Fibroblast of lung (primary cell): ENCODE results near the gene DHPS. TPM values are rescaled to one million over a fixed set of nuclear protein-coding genes. Genes with fewer than 3 reads are reported as not detected.

Source experiments
- DNase-seq, 2 donors: peaks; one replicate each; pipeline versions ENCODE4 v3.0.0 to v3.0.0-alpha.2; 2010; ENCODE audit warnings: low read depth in 2 of 2
- H2AFZ ChIP-seq: 2 replicates; pipeline ENCODE4 v1.5.1; 2012; ENCODE audit warnings: low read length, control low read depth, inconsistent platforms
- H3K27ac ChIP-seq: 2 replicates; pipeline ENCODE4 v1.5.1; 2011; ENCODE audit warnings: low read length, control low read depth; ENCODE audit not compliant: insufficient read depth
- H3K27me3 ChIP-seq: 2 replicates; pipeline ENCODE4 v1.5.1; 2011; ENCODE audit warnings: mild to moderate bottlenecking, low read length; ENCODE audit not compliant: control insufficient read depth, insufficient read depth
- H3K36me3 ChIP-seq: 2 replicates; pipeline ENCODE4 v1.5.1; 2011; ENCODE audit warnings: low read length; ENCODE audit not compliant: control insufficient read depth, insufficient read depth
- H3K4me1 ChIP-seq: 2 replicates; pipeline ENCODE4 v1.5.1; 2011; ENCODE audit warnings: low read length; ENCODE audit not compliant: control insufficient read depth, insufficient read depth; ENCODE audit errors: extremely low read depth
- H3K4me2 ChIP-seq: 2 replicates; pipeline ENCODE4 v1.5.1; 2011; ENCODE audit warnings: low read length, control low read depth; ENCODE audit not compliant: insufficient read depth; ENCODE audit errors: extremely low read depth
- H3K4me3 ChIP-seq, 4 experiments: fragments of 200-600 bp in 1 of 4; sonication (generic) in 1 of 4; replicated peaks in 1 of 4; 2 replicates each; pipeline ENCODE4 v1.5.1; 2011 to 2016; ENCODE audit warnings: low read length in 4 of 4, low read depth in 3 of 4, mild to moderate bottlenecking in 3 of 4, control low read depth in 2 of 4, inconsistent platforms in 1 of 4, mixed read lengths in 1 of 4; ENCODE audit not compliant: insufficient read depth in 1 of 4; ENCODE audit errors: control extremely low read depth in 1 of 4
- H3K79me2 ChIP-seq: 2 replicates; pipeline ENCODE4 v1.5.1; 2012; ENCODE audit warnings: mild to moderate bottlenecking, low read length, inconsistent platforms; ENCODE audit not compliant: control insufficient read depth, insufficient read depth
- H3K9ac ChIP-seq: 2 replicates; pipeline ENCODE4 v1.5.1; 2011; ENCODE audit warnings: mild to moderate bottlenecking, low read length, control low read depth; ENCODE audit not compliant: insufficient read depth
- H3K9me3 ChIP-seq: 2 replicates; pipeline ENCODE4 v1.5.1; 2012; ENCODE audit warnings: low read depth, low read length; ENCODE audit not compliant: control insufficient read depth, insufficient read depth
- H4K20me1 ChIP-seq: 2 replicates; pipeline ENCODE4 v1.5.1; 2011; ENCODE audit warnings: low read length; ENCODE audit not compliant: control insufficient read depth, insufficient read depth; ENCODE audit errors: extremely low read depth
- CTCF ChIP-seq, 2 donors: IDR thresholded peaks in 1 of 2; conservative IDR thresholded peaks in 1 of 2; 1 replicate in 1 of 2; 2 replicates in 1 of 2; pipeline ENCODE4 v1.5.1; 2011 to 2012; ENCODE audit warnings: low read length in 2 of 2, control low read depth in 1 of 2, inconsistent platforms in 1 of 2, low read depth in 1 of 2, mild to moderate bottlenecking in 1 of 2
- EZH2 ChIP-seq: IDR thresholded peaks from 2 replicates; pipeline ENCODE4 v1.5.1; 2012; ENCODE audit warnings: low read length, control low read depth, mild to moderate bottlenecking; ENCODE audit errors: missing control alignments
- polyA plus RNA-seq, 2 donors: library from polyadenylated mRNA; depleted of rRNA in 1 of 2; stranded (reverse) in 1 of 2; unstranded in 1 of 2; fragments of >200 nt; gene quantifications; 2 replicates each; pipeline ENCODE4 v1.2.1, GENCODE V29; 2011 to 2012; ENCODE audit warnings: missing spikeins in 1 of 2
- total RNA-seq: library from RNA; depleted of rRNA; stranded (reverse); fragments of >200 nt; gene quantifications from 2 replicates; pipeline ENCODE4 v1.2.1, GENCODE V29; 2014

DHPS gene
- total and polyA plus RNA-seq, 2 donors (not counting 1 experiment from before 2014, with no cell fraction given), result 43.2 to 60.4 TPM

GRCh38 chr19:12666265-12667048, 15.2 kb downstream of the DHPS start, which contains the start of the genes MAN2B1 and WDR83:
Gene MAN2B1, minus strand, starts transcription at chr19:12666742. Its CDS starts 41 bp downstream, at chr19:12666701.
Gene WDR83, plus strand, starts transcription at chr19:12666807. Its CDS starts 2,984 bp downstream, at chr19:12669791.
- peak; percentile 48 to 58 for DNase-seq
- H3K4me2 ChIP-seq, result peak within 1 kb of the TSS; percentile 96
- peaks cover 3% of the 10 kb centered on the region for H3K36me3 ChIP-seq
- peak within 1 kb of the TSS; percentile 50 to 91 (median 82) for H3K4me3 ChIP-seq
- H3K4me1 ChIP-seq, result peaks cover 12% of the 10 kb centered on the region
- no peaks in the 10 kb centered on the region for H4K20me1 ChIP-seq
- peak within 1 kb of the TSS; percentile 99 for H2AFZ ChIP-seq
- H3K9ac ChIP-seq, result peak within 1 kb of the TSS; percentile 73
- TF ChIP-seq CTCF (conservative IDR thresholded peaks at IDR 0.05 in 1 of 2, IDR thresholded peaks at IDR 0.05 in 1 of 2; ENCODE audit: low read depth in 1 of 2, low read length in 2 of 2) (no peak), EZH2 (no peak)
- H3K27me3 ChIP-seq, result no peaks in the 10 kb centered on the region
- no peaks in the 10 kb centered on the region for H3K9me3 ChIP-seq
- peaks cover 30% of the 10 kb centered on the region for H3K79me2 ChIP-seq
- H3K27ac ChIP-seq, result peak within 1 kb of the TSS; percentile 58

GRCh38 chr19:12665671-12666264, 15.9 kb downstream of the DHPS start:
- Histone ChIP-seq H3K79me2 (peaks cover 29% of the 10 kb centered on the region), H4K20me1 (no peaks in the 10 kb centered on the region)
- DNase-seq, result peak in 1 of 2 donors; percentile 14

More at GRCh38 chr19:12665671-12666264, 15.9 kb downstream of the DHPS start:
- Histone ChIP-seq H3K9ac (no peak overlapping the region), H3K27me3 (no peaks in the 10 kb centered on the region), H3K4me2 (peak overlapping the region; percentile 75), H3K4me1 (peaks cover 12% of the 10 kb centered on the region), H3K27ac (no peak overlapping the region), H3K4me3 (peak overlapping the region; percentile 50 to 91 (median 82)), H2AFZ (peak overlapping the region; percentile 19), H3K9me3 (no peaks in the 10 kb centered on the region), H3K36me3 (peaks cover 5% of the 10 kb centered on the region)
- no peak for TF ChIP-seq EZH2
- TF ChIP-seq CTCF (conservative IDR thresholded peaks at IDR 0.05 in 1 of 2, IDR thresholded peaks at IDR 0.05 in 1 of 2; ENCODE audit: low read depth in 1 of 2, low read length in 2 of 2), result no peak
